HS-5 (cell line): Measurements from ENCODE around the gene STIL.
"Not testable (repeated sequence)": the region's sequence is repeated elsewhere in the genome, so short reads cannot be mapped to it uniquely, and the experiment has no call there.

Experiments
- DNase-seq: peaks from one replicate; pipeline ENCODE4 v3.0.0-alpha.2; 2012; ENCODE audit warnings: low read depth

Gene STIL

DNA sequence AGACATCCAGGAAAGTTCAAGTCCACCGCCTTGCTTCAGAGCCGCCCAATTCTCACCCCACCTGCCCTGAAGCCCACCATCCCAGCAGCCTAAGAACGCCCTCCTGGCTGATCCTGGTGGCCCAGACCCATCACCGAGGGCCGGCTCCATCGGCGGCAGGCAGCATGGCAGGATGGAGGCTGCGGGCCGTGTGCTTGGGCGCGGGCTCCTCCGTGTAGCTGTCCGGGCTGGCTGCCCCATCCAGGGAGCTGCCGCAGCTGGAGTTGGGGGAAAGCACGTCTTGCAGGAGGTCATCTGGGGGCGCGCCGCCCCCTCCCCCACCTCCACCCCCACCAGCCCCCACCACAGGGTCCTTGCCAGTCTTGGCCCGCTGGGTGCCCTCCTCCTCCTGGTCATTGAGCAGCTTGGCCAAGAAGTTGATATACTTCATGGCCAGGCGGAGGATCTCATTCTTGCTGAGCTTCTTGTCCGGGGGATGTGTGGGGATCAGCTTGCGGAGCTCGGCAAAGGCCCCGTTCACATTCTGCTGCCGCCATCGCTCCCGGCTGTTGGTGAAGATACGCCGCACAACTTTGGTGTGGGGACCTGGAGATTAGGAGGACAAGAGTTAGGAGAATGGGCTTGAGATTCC lies 94.2 kb downstream of the STIL start:
- no peak for DNase-seq

DNA sequence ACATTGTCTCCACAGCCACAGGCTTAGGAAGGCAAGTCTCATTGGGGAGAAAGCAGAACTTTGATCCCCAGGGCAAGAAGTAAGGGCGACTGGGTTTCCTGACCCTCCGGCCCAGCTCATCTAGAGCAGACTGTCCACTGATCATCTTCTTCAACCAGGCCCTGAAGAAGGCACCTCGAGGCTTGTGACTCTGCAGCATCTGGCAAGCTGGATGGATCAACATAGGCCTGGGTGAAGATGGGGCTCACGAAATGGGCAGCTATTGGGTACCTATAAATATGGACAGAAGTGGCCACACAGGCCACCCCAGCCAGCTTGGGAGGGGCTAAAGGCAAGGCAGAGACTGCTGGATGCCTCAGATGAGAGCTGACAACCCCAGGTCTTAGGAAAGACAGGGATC lies 94.9 kb downstream of the STIL start:
- DNase-seq = no peak

DNA sequence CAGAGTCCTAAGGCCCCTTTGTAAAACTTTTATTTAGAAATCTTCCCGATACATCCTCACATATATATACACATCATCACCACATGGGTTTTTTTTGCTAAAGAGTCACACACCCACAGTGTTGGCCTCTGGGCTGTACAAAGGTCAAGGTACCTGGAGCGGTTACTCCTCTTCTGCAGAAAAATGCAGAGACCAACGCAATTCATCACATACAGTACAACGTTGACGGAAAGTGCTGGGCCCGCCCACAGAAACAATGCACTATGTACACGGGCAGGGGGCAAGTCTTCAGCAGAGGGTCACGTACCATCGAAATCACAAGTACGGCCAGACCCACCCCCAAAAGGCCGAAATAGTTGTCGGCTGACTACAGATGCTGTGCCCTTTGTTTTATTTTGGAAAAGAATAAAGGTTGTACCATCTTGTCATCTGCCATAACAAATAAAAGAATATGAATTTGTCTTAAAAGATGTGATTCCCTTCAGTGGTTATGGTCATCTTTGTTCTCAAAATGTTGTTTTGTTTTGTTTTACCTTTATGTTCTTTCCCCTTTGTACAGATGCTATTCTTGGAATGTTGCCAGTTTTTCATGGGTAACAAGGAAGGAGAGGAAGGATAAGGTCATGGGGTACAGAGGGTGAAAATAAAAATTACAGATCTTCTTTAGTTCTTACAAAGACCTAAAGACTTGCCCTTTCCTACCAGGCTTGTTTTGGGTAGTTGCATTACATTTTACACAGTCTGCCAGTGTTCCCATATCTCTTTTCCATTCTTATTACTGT lies 97.5 kb downstream of the STIL start:
- DNase-seq = no peak

DNA sequence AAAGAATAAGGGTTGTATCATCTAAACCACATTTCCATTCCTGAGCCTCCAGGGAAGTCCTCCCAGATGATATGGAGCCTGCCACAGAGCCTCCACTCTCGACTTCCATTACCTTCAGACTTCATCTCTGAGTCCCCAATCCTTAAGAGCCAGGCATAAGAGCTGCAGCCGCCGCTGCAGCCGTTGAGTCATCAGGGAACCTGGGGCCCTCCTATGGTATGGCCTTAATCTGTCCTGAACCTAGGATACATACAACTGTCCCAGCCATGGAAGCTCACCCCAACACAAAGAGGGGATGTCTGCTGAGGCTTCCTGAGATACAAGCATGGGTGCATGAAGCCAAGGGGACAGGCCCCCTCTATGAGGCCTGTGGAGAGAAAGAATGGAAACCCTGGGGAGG lies 98.2 kb downstream of the STIL start:
- no peak for DNase-seq

DNA sequence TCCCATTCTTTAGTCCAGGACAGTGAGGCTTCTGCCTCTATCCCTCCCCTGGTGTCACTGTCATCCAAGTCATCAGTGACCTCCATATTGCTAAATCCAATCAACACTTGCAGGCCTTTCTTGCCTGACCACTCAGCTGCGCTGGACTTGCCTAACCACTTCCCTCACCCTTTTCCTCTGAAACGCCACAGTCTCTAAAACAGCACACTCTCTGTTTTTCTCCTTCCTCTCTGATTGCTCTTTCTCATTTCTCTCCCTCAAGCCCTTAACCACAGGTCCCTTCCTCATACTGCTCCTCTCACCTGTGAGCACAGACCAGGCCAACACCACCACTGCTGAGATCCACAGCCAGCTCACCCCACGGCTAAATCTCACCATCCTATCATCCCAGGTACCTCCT lies 99.4 kb downstream of the STIL start:
- no peak for DNase-seq

DNA sequence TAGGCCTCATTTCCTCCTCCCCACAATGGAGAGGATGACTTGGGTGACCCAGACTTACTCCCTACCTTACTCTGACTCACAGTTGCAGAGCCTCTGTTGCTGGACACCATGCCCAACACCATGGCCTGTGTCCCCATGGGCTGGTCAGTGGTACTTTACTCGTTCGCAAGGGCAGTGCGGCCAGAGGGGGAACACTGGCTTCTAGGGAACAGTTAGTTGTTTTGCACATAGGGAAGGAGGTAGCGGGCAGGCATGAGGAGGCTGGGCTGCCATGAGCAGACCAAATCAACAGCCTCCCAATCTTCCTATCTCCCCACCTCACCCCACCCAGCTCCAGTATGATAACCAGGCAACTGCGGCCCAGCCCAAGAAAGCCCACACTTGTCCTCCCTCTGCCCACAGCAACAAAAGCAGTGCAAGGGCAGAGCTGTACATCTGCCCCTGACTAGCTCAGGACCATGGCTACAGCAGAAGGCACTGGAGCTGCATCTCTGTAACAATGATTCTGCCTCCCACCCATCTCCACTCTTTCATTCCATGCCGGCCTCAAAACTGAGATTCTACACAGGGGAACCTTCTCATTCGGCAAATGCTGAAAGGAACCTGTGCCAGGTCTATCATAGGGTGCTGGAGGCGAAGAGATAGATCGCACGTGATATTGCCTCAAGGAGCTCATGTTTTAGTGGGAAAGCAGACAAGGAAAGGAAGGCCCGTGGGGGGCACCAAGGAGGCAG lies 100.5 kb downstream of the STIL start:
- no peak for DNase-seq

DNA sequence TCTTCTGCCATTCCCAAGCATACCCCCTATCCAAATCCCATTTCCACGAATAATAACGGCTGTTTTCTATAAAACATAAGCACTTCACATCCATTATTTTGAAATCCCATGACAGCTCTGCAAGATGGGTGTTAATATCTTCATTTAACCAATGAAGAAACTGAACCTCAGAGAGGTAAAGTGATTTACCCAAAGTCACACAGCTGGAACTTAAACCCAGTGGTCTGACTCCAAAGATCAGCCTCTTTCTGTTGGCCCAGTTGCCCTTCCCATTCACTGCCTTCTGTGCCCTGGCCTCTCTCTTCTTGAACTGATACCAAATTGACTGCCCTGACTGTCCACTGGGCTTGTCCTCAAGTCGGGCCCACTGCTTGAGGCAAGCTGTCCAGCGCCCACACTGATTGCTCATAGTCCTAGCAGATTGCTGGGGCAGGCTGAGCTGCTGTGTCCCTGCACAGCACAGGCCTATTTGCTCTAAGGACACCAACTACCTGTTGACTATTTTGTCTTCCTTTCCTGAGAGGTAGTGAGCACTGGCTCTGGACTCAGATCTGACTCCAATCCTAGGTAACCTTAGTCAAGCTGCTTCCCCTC lies 101.2 kb downstream of the STIL start:
- DNase-seq = no peak

DNA sequence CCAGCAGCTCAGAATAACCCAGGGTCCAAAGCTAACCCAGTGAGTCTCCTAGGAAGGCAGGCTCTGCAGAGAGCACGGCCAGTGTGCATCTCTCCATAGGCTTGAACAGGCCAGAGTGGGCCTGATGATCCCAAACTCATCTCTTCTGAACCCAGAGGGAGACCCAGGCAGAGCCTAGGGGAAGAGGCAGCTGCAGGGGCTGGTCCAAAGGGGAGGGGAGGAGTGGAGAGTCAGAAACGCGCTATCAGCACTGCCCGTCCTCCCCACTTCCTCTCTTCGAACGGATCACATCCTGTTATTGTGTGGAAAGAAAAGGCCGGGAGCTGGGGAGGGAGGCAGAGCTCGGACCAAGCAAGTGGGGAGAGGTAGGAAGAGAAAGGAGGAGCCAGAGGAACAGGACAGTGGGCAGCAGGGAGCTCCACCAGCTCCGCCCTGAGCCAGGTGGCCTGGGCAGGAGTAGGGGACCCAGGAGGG lies 102.1 kb downstream of the STIL start:
- no peak for DNase-seq

DNA sequence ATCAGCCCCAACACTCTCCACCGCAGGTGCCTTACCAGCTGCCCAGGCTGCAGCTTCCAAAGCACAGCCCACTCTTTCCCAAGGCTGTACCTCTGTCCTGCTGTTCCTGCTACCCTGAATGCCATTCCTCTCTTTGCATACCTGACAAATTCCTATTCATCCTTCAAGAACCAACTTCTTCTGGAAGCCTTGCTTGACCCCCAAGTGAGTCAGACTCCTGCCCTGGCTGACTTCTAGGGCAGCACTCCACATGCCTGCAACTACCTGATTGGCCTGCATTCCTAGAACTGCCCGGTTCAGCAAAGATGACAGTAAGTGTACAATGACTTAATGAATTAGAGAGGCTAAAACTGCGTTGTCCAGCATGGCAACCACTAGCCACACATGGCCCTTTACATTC lies 103.3 kb downstream of the STIL start:
- DNase-seq = no peak

DNA sequence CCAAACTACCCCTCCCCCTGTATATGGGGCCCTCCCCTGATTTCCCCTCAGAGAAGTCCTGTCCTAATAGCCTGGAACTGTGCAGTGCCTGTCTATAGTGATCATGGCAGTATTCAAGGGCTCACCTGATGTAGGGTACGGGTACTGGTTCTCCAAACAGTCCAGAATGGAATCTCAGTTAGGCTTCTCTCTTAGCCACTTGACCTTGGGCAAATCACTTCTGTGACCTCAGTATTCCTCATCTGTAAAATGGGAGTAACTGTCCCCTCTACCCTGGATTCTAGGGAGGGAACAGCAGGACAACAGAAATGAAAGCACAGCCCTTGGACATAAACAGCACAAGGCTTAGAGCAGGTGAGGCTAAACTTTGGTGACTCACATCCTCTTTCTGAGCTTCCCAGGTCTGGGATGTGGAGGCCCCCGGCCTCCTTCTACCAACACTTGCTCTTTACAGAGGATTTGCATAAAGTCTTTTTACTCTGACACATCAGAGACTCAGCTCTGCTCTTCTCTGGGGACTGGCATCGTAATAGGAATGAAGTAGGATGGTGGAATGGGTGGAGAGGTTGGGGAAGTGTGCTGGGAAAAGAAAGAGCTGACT lies 104.1 kb downstream of the STIL start:
- DNase-seq = no peak

DNA sequence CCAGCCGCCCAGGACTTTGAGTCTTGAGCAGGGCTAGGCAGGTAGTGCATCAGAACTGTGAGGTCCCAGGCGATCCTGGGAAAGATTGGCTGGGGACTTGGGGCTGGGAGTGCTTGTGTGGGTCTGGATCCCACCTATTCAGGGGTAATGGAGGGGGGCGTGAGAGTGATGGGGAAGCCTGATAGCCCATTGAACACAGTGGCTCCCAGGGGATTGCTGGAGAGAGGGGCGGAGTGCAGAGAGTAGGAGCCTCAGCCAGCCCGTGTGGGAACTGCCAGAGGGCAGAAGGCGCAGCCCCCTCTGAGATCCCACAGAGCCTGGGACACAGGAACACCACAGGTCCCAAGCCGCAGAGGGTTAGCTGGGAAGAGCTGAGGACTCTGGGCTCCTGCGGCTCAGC lies 104.9 kb downstream of the STIL start:
- DNase-seq = no peak

DNA sequence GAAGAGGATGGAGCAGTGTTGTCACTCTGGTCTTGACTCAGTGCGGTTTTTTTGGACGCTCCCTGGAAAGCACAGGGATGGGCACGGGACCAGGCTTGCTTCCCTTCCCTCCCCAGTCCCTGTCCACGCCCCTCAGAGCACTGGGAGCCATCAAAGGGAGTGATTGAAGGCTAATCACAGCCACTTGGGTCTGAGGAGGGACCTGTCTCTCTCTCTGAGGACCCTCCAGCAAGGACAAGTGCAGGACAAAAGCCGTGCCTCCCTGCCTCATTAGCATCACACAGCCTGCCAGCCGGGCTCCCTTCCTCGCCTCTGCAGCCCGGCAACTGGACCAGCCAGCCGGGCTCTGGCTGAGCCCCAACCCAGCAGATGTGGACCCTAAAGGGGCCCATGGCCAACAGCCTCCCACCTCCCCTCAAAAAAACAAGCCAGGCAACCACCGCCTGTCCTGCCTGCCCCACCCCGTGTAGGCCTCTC lies 105.5 kb downstream of the STIL start:
- DNase-seq = no peak

DNA sequence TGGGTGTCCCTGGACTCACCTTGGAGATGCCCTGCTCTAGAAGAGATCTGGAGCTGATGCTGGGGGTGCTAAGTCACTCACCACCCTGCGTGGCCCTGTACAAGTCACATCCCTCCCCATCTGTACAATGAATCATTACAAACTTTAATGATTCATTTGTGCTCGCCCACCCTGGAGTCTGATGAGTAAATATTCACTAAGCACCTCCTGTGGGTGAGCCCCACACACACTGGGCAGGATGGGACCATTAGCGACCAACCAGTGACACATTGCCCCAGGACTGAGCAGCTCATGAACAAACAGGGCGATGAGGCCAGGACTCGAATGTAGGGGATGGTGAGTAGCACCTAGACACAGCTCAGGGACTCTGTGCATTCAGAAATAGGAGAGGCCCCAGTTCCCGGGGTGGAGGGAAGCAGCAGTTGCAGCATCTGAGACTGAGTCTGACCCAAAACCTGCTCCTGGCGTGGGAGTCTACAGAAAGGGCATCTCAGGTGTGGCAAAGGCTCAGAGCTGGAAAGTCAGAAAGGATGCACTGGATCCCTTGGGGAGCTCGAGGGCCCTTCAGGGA lies 106.1 kb downstream of the STIL start:
- DNase-seq = no peak

DNA sequence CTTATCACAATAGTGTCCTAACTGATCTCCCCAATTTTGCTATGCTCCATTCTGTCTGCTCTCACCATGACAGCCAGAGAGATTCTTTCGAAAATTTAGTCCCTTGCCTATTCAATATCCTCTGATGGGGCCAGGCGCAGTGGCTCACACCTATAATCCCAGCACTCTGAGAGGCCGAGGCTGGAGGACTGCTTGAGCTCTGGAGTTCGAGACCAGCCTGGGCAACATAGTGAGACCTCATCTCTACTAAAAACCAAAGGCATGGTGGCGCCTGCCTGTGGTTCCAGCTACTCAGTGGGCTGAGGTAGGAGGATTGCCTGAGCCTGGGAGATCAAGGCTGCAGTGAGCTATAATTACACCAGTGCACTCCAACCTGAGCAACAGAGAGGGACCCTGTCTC lies 108.0 kb downstream of the STIL start:
- DNase-seq = no peak

DNA sequence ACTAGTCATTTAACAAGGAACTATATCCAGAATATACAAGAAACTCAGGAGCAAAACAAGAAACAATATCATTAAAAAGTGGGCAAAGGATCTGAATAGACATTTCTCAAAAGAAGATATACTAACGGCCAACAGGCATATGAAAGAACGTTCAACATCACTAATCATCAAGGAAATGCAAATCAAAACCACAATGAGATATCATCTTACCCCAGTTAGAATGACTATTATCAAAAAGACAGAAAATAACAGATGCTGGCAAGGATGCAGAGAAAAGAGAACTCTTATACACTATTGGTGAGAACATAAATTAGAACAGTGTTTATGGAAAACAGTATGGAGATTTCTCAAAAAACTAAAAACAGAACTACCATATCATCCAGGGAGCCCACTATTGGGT lies 110.4 kb downstream of the STIL start:
- not testable (repeated sequence) for DNase-seq

DNA sequence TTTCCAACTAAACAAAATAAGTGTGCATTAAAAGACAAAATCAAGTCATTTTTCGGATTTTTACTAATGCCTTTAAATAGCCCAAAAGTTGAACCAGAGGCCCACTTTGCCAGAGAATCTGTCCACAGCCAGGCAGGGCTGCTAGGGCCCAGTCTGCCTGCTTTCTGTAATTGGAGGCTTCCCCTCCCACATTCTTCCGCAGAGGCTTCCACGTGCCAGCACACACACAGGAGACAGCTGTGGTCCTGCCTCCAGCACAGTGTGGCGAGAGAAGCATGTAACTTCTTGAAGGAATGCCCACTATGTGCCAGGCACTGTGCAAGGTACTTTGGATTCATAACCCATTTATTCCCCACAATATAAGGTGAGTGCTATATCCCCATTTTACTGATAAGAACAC lies 112.8 kb downstream of the STIL start:
- no peak for DNase-seq
